ENCODE measurements around the gene DPYD.
A peak's percentile ranks its signal among the peaks of the same experiment; 100 is the strongest.

Gene DPYD

GRCh38 chr1:97925151-97925550, 4.3 kb upstream of the DPYD start:
- H3K27ac Mint-ChIP-seq = no peak overlapping the region
- no peak overlapping the region for H3K4me3 Mint-ChIP-seq
- no peak for DNase-seq
- peaks cover 20% of the 10 kb centered on the region for H3K4me1 Mint-ChIP-seq
- no peaks in the 10 kb centered on the region for H3K9me3 Mint-ChIP-seq
- H3K27me3 Mint-ChIP-seq (ENCODE audit: low read depth, poor library complexity) = peaks cover 7% of the 10 kb centered on the region
- TF ChIP-seq CTCF (IDR thresholded peaks at IDR 0.05) = no peak
- no peaks in the 10 kb centered on the region for H3K36me3 Mint-ChIP-seq (ENCODE audit: low read depth)

- Mint-ChIP-seq H3K9me3 (no peaks in the 10 kb centered on the region), H3K27ac (no peak overlapping the region), H3K27me3 (ENCODE audit: low read depth, poor library complexity) (peaks cover 20% of the 10 kb centered on the region), H3K36me3 (ENCODE audit: low read depth) (no peaks in the 10 kb centered on the region), H3K4me1 (peaks cover 24% of the 10 kb centered on the region), H3K4me3 (no peak overlapping the region)
- no peak for TF ChIP-seq CTCF (IDR thresholded peaks at IDR 0.05)
- no peak for DNase-seq
Observed at GRCh38 chr1:97923811-97924210, 3.0 kb upstream of the DPYD start.

GRCh38 chr1:97920276-97920831, 480 bp downstream of the DPYD start:
- no peak for DNase-seq
- peak overlapping the region; percentile 92 for H3K4me3 Mint-ChIP-seq
- H3K27me3 Mint-ChIP-seq (ENCODE audit: low read depth, poor library complexity) = peaks cover 32% of the 10 kb centered on the region
- TF ChIP-seq CTCF (IDR thresholded peaks at IDR 0.05) = no peak
- no peaks in the 10 kb centered on the region for H3K36me3 Mint-ChIP-seq (ENCODE audit: low read depth)
- H3K9me3 Mint-ChIP-seq = no peaks in the 10 kb centered on the region
- H3K4me1 Mint-ChIP-seq = peaks cover 24% of the 10 kb centered on the region
- H3K27ac Mint-ChIP-seq = no peak overlapping the region

GRCh38 chr1:97919585-97920261, 1.1 kb downstream of the DPYD start:
- no peak for TF ChIP-seq CTCF (IDR thresholded peaks at IDR 0.05)
- Mint-ChIP-seq H3K27ac (no peak overlapping the region), H3K4me3 (peak overlapping the region; percentile 92), H3K27me3 (ENCODE audit: low read depth, poor library complexity) (peaks cover 32% of the 10 kb centered on the region), H3K36me3 (ENCODE audit: low read depth) (no peaks in the 10 kb centered on the region), H3K4me1 (peaks cover 24% of the 10 kb centered on the region), H3K9me3 (no peaks in the 10 kb centered on the region)
- DNase-seq = no peak

- Mint-ChIP-seq H3K9me3 (no peaks in the 10 kb centered on the region), H3K36me3 (ENCODE audit: low read depth) (no peaks in the 10 kb centered on the region), H3K4me1 (peaks cover 24% of the 10 kb centered on the region), H3K4me3 (no peak overlapping the region), H3K27me3 (ENCODE audit: low read depth, poor library complexity) (peaks cover 32% of the 10 kb centered on the region), H3K27ac (no peak overlapping the region)
- no peak for DNase-seq
- no peak for TF ChIP-seq CTCF (IDR thresholded peaks at IDR 0.05)
Observed at GRCh38 chr1:97918961-97919360, 1.9 kb downstream of the DPYD start.

Measured in nephron progenitor cell (in vitro differentiated cells).